ENCODE measurements around the gene RBBP8NL. TPM values are rescaled to one million over a fixed set of nuclear protein-coding genes. Genes with fewer than 3 reads are reported as not detected.

The RBBP8NL gene
- total and polyA plus RNA-seq, 2 donors (not counting 3 experiments of a cell fraction or from before 2014, with no cell fraction given), result not detected

DNA sequence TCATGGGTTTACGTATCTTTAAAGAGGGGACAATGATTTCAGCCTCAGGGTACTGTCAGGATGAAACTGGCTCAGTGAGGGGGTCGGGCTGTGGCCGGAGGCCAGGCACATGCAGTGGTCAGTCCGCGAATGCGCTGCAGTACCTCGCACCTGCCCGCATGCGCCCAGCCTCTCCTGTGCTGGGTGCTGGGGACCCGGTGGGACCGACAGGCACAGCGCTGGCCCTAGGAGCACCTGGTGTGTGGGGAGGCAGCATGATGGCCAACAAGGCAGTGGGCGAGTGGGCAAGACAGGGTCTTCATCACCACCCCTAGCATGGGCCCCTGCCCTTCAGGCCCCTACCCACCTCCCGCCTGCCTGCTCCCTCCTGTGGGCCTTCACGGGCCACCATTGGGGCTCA is 19.3 kb downstream of the RBBP8NL start:
- intact Hi-C loops (cut with micrococcal nuclease), result loop anchor here (5.0 kb wide), 1 partner anchor 209 kb away; no protein-coding TSS in a partner anchor
- POLR2A ChIA-PET, result no interaction called here

DNA sequence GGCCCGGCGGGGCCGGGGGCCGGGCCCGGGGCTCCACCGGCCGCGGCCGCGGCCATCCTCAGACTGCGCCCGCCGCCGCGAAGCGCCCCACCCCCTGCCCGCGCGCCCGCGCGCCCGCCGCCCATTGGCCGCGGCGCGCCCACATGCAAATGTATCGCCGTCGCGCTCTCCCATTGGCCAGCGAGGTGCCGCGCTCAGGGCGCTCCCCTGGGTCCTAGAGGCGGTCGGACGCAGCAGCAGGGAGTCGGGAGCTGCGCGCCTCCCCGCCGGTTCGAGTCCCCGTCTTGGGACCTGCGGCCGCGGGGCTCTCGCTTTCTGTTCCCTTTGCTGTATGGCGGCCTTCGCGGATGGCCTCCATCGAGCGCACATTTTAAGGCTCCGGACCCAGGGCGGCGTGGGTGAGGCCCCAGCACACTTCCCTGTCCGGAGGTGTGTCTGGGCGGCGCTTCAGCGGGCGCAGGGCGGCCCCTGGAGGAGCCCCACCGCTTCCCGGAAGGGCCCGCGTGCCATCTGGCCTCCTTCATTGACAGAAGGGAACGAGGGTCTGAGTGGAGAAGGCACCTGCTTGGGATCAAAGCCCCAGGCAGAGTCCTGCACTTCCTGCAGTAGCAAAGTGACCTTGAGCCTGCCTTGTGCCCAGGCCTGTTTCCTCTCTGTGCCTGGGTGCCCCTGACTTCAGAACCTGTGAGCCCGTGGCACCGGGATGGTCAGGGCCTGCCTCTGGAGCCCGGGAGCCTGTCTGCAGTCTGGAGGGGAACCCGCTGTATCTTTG is 19.9 kb downstream of the RBBP8NL start, which contains the start of gene CABLES2:
Gene CABLES2 (minus strand): TSS at position 65 of the 772 bp plus-strand sequence. CDS start 9 bp downstream, at position 56.
- CTCF ChIA-PET, result interaction anchor here (0.6 to 1.0 kb wide), 2 partner anchors 18 to 93 kb away, joined by 3 read pairs; no protein-coding TSS in a partner anchor
- Histone ChIP-seq H3K9me1 (replicated peaks; ENCODE audit: control insufficient read depth, extremely low read depth, insufficient read depth, low read length) (no peaks in the 10 kb centered on the region), H3K9ac (replicated peaks; ENCODE audit: extremely low read depth, insufficient read depth, low read length) (peak within 1 kb of the TSS; percentile 58), H3K9me3 (replicated peaks; ENCODE audit: control insufficient read depth, insufficient read depth, low read length) (no peaks in the 10 kb centered on the region), H3K27me3 (ENCODE audit: control insufficient read depth in 2 of 2, insufficient read depth in 2 of 2, low read length in 2 of 2) (no peaks in the 10 kb centered on the region), H3K4me1 (ENCODE audit: control insufficient read depth, extremely low read depth, insufficient read depth, low read length) (peaks cover 11% of the 10 kb centered on the region), H2AFZ (ENCODE audit: low read depth, low read length) (peak within 1 kb of the TSS; percentile 95), H3K36me3 (ENCODE audit: control insufficient read depth in 2 of 2, extremely low read depth in 1 of 2, insufficient read depth in 2 of 2, low read length in 2 of 2) (no peaks in the 10 kb centered on the region), H4K20me1 (replicated peaks; ENCODE audit: control insufficient read depth, extremely low read depth, insufficient read depth, low read length) (no peaks in the 10 kb centered on the region), H3K79me2 (ENCODE audit: control insufficient read depth, insufficient read depth, low read length) (peaks cover 7% of the 10 kb centered on the region), H3K27ac (ENCODE audit: insufficient read depth, low read depth, low read length) (no peak within 1 kb of the TSS), H3K4me2 (ENCODE audit: insufficient read depth, low read length) (peak within 1 kb of the TSS; percentile 47), H3K4me3 (replicated peaks in 1 of 3; ENCODE audit: insufficient read depth in 1 of 3, low read depth in 1 of 3, low read length in 3 of 3) (peak within 1 kb of the TSS in 2 of 3 experiments; percentile 17 to 68)
- BruUV-seq (replicated peaks), result no TSS peak
- FAIRE-seq, result peak; percentile 83
- dilution Hi-C loops (cut with MboI; ENCODE audit: extremely low pct_ligation_motif_present, low sequenced_read_pairs) (no loop called here), intact Hi-C loops (cut with micrococcal nuclease) (loop anchor here (5.0 kb wide), 1 partner anchor 210 kb away; no protein-coding TSS in a partner anchor)
- peak; percentile 89 for DNase-seq (ENCODE audit: low read depth, low spot score)
- POLR2A ChIA-PET, result interaction anchor here (0.6 kb wide), 1 partner anchor 21 kb away, joined by 6 read pairs; the partner anchor contains the start of gene RPS21
- no peak for TF ChIP-seq EZH2 (IDR thresholded peaks at IDR 0.05; ENCODE audit: borderline replicate concordance, low read depth, low read length, severe bottlenecking)
- TF ChIP-seq POLR2AphosphoS5 (IDR thresholded peaks at IDR 0.05; ENCODE audit: insufficient read depth, low read depth, low read length), result peak; percentile 63
- TF ChIP-seq MYC (IDR thresholded peaks at IDR 0.05; ENCODE audit: low read depth, low read length), result no peak

More for the DNA sequence above, 19.3 kb downstream of the RBBP8NL start:
- no peak for FAIRE-seq
- Histone ChIP-seq H3K9me3 (replicated peaks; ENCODE audit: control insufficient read depth, insufficient read depth, low read length) (no peaks in the 10 kb centered on the region), H3K4me3 (replicated peaks in 1 of 3; ENCODE audit: insufficient read depth in 1 of 3, low read depth in 1 of 3, low read length in 3 of 3) (no peak overlapping the region), H3K9ac (replicated peaks; ENCODE audit: extremely low read depth, insufficient read depth, low read length) (no peak overlapping the region), H3K79me2 (ENCODE audit: control insufficient read depth, insufficient read depth, low read length) (peaks cover 7% of the 10 kb centered on the region), H3K36me3 (ENCODE audit: control insufficient read depth in 2 of 2, extremely low read depth in 1 of 2, insufficient read depth in 2 of 2, low read length in 2 of 2) (no peaks in the 10 kb centered on the region), H2AFZ (ENCODE audit: low read depth, low read length) (no peak overlapping the region), H3K27me3 (ENCODE audit: control insufficient read depth in 2 of 2, insufficient read depth in 2 of 2, low read length in 2 of 2) (no peaks in the 10 kb centered on the region), H3K27ac (ENCODE audit: insufficient read depth, low read depth, low read length) (no peak overlapping the region), H3K4me2 (ENCODE audit: insufficient read depth, low read length) (no peak overlapping the region), H3K4me1 (ENCODE audit: control insufficient read depth, extremely low read depth, insufficient read depth, low read length) (peaks cover 11% of the 10 kb centered on the region), H3K9me1 (replicated peaks; ENCODE audit: control insufficient read depth, extremely low read depth, insufficient read depth, low read length) (no peaks in the 10 kb centered on the region), H4K20me1 (replicated peaks; ENCODE audit: control insufficient read depth, extremely low read depth, insufficient read depth, low read length) (no peaks in the 10 kb centered on the region)
- dilution Hi-C loops (cut with MboI; ENCODE audit: extremely low pct_ligation_motif_present, low sequenced_read_pairs), result no loop called here
- TF ChIP-seq, protein P1, sequence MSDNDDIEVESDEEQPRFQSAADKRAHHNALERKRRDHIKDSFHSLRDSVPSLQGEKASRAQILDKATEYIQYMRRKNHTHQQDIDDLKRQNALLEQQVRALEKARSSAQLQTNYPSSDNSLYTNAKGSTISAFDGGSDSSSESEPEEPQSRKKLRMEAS (IDR thresholded peaks at IDR 0.05; ENCODE audit: insufficient read depth, insufficient read length), result no peak
- TF ChIP-seq JUN (IDR thresholded peaks at IDR 0.05; ENCODE audit: borderline replicate concordance, insufficient read depth, insufficient read length, low read depth) (no peak), GATA2 (IDR thresholded peaks at IDR 0.05; ENCODE audit: insufficient read depth, insufficient read length, low read depth, low read length) (no peak), POLR2A (IDR thresholded peaks at IDR 0.05; ENCODE audit: low read depth, low read length) (no peak), EZH2 (IDR thresholded peaks at IDR 0.05; ENCODE audit: borderline replicate concordance, low read depth, low read length, severe bottlenecking) (no peak)
- no peak for DNase-seq (ENCODE audit: low read depth, low spot score)
- CTCF ChIA-PET, result interaction anchor here (1.3 kb wide), 1 partner anchor 235 kb away, joined by 3 read pairs; the partner anchor contains the start of gene SLCO4A1
- BruUV-seq (replicated peaks), result no TSS peak
